Endothelial cell (in vitro differentiated cells): ENCODE results near the gene PLA2G4A. TPM values are rescaled to one million over a fixed set of nuclear protein-coding genes. Genes with fewer than 3 reads are reported as not detected.

Experiments used
- DNase-seq: peaks from one replicate; pipeline ENCODE4 v3.0.0; 2021; ENCODE audit warnings: low spot score
- H3K27ac Mint-ChIP-seq: one replicate; pipeline ENCODE4 v1.8.0; 2021; ENCODE audit warnings: mixed read lengths, inconsistent platforms; ENCODE audit not compliant: unreplicated experiment
- H3K27me3 Mint-ChIP-seq: one replicate; pipeline ENCODE4 v1.8.0; 2021; ENCODE audit warnings: mild to moderate bottlenecking, moderate library complexity, mixed read lengths, inconsistent platforms; ENCODE audit not compliant: unreplicated experiment
- H3K36me3 Mint-ChIP-seq: one replicate; pipeline ENCODE4 v1.8.0; 2021; ENCODE audit warnings: mild to moderate bottlenecking, low read depth, mixed read lengths, inconsistent platforms; ENCODE audit not compliant: unreplicated experiment
- H3K4me1 Mint-ChIP-seq: one replicate; pipeline ENCODE4 v1.8.0; 2021; ENCODE audit warnings: mild to moderate bottlenecking, mixed read lengths, inconsistent platforms; ENCODE audit not compliant: unreplicated experiment
- H3K4me3 Mint-ChIP-seq: one replicate; pipeline ENCODE4 v1.8.0; 2021; ENCODE audit warnings: mild to moderate bottlenecking, mixed read lengths, inconsistent platforms; ENCODE audit not compliant: unreplicated experiment
- H3K9me3 Mint-ChIP-seq: one replicate; pipeline ENCODE4 v1.8.0; 2021; ENCODE audit warnings: mixed read lengths, inconsistent platforms; ENCODE audit not compliant: unreplicated experiment
- CTCF ChIP-seq: fragments of 200-600 bp; sonication (generic); IDR thresholded peaks from one replicate; pipeline ENCODE4 v1.5.0; 2021; ENCODE audit warnings: antibody characterized with exemption; ENCODE audit not compliant: unreplicated experiment
- total RNA-seq: library from RNA; stranded (reverse); fragmentation: NEBNext Ultra II Directional; extraction: Animal tissue kit (Norgen Biotek cat#: 25700); gene quantifications from one replicate; pipeline ENCODE4 v1.2.1, GENCODE V29; 2021; ENCODE audit not compliant: unreplicated experiment

PLA2G4A gene
- total RNA-seq, 1 donor from 2014 or later: 12.2 TPM

GRCh38 chr1:186837806-186838205 is 9.1 kb downstream of the PLA2G4A start:
- H3K36me3 Mint-ChIP-seq: no peaks in the 10 kb centered on the region
- DNase-seq: no peak
- H3K4me3 Mint-ChIP-seq: no peak overlapping the region
- TF ChIP-seq CTCF: no peak
- H3K9me3 Mint-ChIP-seq: no peaks in the 10 kb centered on the region
- H3K4me1 Mint-ChIP-seq: peaks cover 9% of the 10 kb centered on the region
- H3K27me3 Mint-ChIP-seq: no peaks in the 10 kb centered on the region
- no peak overlapping the region for H3K27ac Mint-ChIP-seq

GRCh38 chr1:186838380-186839040 is 9.8 kb downstream of the PLA2G4A start:
- no peaks in the 10 kb centered on the region for H3K36me3 Mint-ChIP-seq
- no peaks in the 10 kb centered on the region for H3K27me3 Mint-ChIP-seq
- no peak overlapping the region for H3K4me3 Mint-ChIP-seq
- DNase-seq: no peak
- no peaks in the 10 kb centered on the region for H3K9me3 Mint-ChIP-seq
- H3K27ac Mint-ChIP-seq: no peak overlapping the region
- H3K4me1 Mint-ChIP-seq: peaks cover 15% of the 10 kb centered on the region
- no peak for TF ChIP-seq CTCF

GRCh38 chr1:186839041-186839400 is 10.3 kb downstream of the PLA2G4A start:
- no peaks in the 10 kb centered on the region for H3K27me3 Mint-ChIP-seq
- no peak for TF ChIP-seq CTCF
- H3K27ac Mint-ChIP-seq: no peak overlapping the region
- no peak for DNase-seq
- peaks cover 18% of the 10 kb centered on the region for H3K4me1 Mint-ChIP-seq
- no peaks in the 10 kb centered on the region for H3K9me3 Mint-ChIP-seq
- no peak overlapping the region for H3K4me3 Mint-ChIP-seq
- H3K36me3 Mint-ChIP-seq: no peaks in the 10 kb centered on the region

- no peak overlapping the region for H3K27ac Mint-ChIP-seq
- no peak for DNase-seq
- H3K4me1 Mint-ChIP-seq: peaks cover 18% of the 10 kb centered on the region
Observed at GRCh38 chr1:186841599-186841998, 12.8 kb downstream of the PLA2G4A start.

More at GRCh38 chr1:186841599-186841998, 12.8 kb downstream of the PLA2G4A start:
- no peak for TF ChIP-seq CTCF
- Mint-ChIP-seq H3K36me3 (no peaks in the 10 kb centered on the region), H3K4me3 (no peak overlapping the region), H3K9me3 (no peaks in the 10 kb centered on the region), H3K27me3 (no peaks in the 10 kb centered on the region)
